ENCODE results near the gene CEP63.

The CEP63 gene

DNA sequence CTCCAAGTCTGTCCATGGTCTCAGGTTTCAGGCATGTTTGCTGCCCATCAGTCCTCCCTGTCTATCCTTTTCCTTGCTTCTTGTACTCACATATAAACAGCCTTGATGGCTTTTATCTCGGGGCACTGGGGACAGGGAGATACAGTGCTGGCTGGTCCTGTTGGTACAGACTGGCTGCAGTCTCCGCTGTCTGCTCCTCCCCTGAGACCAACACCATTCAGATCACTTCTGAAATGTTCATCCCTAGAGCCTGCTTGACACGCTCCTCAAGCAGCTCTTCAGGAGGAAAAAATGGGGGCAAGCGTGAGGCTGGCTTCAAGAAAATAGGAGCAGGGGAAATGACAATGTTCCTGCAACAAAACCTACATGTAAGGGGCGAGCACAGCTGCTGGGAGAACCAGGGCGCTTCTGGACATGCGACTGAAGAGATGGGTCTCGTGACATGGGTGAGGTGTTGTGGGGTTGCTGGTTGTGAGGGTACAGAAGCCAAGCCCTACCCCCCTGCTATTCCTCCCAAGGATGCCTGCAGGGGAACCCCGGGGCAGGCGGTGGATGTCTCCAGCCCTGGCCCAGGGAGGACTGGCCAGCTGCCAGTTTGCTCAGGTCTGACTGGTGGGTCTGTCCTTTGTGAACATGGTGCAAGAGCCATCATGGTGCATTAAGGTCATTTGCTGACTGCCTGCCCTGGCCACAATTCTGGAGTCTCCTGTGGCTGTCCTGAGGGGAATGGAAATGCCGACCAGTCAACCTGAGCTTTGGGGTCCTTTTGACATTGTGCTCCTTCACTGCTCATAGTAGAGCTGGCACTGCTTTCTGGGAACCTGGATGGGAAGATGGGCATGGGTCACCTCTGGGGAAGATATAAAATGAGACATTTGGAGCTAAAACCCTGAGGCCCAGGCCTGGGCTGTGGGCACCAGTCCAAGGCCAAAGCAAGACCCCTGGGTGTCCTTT, 124.9 kb downstream of the CEP63 start:
- no peak for DNase-seq

DNA sequence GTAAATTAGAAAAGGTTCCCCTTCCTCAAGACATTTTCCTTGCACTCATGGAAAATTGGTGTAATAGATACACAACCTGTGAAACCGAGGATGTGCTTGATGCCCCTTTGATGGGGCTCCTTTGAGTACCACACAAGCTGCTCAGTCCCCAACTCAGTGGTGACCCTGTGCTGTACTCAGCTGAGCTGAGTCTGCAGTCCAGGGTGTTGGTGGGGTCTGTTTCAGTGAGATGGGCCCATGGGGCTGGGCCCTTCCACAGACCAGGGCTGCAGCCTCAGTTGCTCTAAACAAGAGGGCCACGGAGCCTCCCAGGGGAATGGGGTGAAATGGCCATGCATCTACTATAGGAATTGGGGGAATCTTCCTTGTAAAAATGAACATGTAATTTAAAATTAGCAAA, 125.7 kb downstream of the CEP63 start:
- DNase-seq: no peak

DNA sequence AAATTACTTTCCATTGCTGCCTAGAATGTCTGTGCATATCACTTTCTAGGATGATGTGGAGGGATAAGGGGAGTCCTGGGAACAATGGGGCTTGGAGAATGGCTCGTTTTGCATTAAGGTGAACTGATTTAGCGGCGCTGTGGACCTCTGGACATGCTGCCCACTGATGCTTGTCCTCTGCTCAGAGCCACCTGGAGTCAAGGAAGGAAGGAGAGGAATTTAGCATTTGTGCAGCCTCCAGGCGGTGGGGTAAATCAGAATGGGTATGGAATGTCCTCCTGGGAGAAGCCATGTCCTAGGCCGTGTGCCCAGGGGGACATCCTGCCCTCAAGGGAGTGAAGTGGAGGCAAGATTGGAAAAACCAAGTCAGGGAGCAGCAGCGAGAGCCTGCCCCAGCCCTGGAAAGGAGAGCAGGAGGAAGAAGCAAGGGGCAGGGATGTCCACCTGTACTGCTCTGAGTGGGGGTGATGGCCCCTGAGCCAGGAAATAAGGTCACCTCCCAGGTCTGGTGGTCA, 127.2 kb downstream of the CEP63 start:
- DNase-seq: no peak

DNA sequence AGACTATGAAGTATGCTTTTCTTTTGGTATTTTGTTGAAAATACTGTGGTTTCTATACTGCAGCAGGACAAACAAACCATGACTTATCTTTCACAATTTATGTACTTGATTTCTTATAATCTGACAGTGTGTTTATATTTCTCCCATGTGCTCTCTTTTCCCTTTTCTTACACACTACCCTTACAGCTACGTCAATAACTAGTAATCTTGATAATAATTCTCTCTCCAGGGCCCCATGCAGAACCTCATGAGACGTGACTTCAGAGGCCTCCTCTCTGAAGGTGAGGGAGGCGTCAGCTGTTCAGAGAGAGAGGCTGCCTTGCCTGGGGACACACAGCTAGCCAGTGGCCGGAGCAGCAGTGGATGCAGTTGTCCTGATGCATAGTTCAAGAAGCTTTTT, 129.1 kb downstream of the CEP63 start:
- DNase-seq: no peak

DNA sequence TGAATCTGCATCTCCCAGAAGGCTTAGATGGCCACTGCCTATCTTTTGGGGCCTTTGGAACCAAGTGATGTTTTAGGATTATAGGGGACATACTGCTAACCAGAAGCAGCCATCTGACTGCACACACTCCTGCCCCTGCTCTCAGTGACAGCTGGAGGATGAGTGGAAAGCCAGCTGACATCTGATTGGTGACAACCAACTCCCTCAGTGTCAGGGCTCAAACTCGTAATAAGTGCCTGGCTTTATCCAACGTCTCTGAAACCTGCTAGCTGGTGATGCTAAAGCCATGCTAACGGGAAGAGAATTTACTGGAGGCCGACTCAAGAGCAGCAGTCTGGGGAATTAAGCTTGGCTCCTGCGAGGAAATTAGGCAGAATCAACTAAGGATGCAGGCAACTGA, 129.9 kb downstream of the CEP63 start:
- DNase-seq: no peak

DNA sequence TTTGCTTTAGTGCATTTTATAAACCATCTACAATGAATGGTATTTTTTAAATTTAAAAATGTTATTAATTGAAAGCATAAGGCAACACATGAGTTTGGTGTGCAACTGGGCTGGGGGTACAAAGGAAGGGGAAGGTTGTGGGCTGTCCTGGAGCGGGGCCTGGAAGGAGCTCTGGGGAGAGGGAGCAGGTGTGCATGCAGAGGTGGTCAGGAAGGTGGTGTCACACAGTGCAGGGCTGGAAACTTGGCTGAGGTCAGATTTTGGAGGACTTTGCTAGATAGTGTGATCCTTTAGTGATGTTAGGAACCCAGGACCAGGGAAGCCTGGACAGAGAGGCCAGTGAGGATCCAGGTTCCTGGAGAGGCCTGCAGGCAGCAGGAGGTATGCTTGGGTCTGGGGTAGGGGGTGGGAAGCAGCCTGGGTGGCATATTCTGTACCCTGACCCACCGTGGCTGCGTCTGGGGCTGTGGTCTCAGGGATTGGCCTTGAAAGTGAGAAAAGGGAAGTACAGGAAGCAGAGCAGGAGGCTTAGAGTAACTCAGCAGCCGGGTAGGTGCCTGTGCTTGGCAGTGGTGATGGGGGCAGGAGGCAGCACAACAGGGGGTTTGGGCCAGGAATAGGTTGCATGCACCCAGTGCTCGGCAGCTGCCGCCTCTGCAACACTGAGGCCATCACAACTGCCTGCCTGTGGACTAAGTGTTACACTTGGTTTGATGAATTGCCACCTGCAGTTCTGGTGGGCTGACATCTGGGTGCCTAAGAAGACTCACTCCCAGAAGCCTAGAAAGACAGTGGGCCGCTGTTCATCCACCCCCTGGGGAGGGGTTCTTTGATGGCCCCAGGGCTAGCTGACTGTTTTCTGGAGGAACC, 132.0 kb downstream of the CEP63 start:
- DNase-seq: no peak

DNA sequence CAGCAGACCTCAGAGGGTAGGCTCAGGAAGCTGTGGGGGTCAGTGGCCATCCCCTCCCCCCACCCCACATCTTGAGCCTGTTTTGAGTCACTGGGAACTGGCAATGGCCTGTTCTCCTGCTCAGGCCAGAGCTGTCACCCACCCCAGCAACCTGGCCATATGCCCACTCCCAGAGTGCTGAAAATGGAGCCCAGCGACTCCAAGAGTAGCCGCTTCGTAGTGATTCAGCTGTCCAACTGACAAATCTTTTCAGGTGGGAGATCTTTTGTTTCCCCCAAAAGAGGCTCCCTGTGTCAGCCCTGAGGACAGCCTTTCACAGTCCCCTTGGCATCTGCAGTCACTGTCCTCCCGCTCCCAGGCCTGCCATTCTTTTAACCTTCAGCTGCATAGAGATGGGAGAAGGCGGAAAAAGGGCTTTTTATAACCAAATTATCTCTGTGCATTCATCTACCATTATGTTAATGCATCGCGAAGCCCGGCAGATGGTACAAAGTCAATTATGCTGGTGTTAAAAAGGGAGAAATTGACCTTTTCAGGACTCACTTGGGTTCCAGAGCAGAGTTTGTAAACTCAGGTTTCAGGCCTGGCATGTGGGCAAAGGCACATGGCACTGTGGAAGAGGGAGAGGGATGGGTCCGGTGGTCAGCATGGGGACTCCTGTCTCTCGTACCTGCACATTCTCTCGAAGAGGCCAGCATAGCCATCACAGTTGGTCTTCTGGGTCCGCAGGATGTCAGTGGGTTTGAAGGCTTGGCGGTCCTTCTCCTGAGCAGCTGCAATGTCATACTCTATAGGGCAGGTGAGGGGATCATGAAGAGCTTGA, 132.8 kb downstream of the CEP63 start:
- DNase-seq: no peak

DNA sequence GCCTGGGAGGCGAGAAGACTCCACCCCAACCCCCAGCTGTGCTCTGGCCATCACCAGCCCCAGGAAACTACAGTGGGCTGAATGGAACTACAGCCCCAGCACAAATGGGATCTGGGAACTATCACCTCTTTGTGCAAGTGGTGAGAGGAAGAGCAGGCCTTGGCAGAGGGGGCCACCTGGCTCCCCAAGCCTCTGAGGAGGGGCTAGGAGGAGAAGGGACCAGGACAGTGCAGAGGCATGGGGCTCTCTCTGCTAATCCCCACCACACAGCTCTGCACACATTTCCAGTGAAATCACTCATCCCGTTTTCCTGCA, 133.4 kb downstream of the CEP63 start:
- no peak for DNase-seq

DNA sequence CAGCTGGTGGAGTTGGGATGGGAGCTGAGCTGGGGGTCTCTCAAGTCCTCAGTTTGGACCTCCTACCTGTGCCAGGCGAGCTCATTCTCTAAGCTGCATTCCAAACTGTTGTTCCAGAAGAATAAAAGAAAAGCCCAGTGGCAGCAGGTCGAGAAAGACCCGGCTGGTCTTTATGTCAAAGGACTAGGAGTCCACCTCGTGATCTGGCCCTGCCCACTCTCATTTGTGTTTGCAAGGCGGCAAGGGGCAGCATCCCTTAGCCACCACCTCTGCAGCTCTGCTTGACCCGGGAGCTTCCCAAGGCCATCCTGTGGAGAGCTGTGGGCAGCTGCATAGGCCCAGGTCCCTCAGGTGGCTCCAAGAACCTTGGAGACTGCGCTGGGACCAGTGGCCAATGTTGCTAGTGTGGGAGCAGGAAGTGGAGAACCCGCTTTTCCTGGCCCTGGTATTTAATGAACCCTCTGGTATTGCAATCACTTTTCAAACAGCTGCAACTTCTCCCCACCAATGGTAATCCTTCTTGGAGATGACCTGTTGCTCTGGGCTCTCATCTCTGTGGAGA, 134.1 kb downstream of the CEP63 start:
- no peak for DNase-seq

DNA sequence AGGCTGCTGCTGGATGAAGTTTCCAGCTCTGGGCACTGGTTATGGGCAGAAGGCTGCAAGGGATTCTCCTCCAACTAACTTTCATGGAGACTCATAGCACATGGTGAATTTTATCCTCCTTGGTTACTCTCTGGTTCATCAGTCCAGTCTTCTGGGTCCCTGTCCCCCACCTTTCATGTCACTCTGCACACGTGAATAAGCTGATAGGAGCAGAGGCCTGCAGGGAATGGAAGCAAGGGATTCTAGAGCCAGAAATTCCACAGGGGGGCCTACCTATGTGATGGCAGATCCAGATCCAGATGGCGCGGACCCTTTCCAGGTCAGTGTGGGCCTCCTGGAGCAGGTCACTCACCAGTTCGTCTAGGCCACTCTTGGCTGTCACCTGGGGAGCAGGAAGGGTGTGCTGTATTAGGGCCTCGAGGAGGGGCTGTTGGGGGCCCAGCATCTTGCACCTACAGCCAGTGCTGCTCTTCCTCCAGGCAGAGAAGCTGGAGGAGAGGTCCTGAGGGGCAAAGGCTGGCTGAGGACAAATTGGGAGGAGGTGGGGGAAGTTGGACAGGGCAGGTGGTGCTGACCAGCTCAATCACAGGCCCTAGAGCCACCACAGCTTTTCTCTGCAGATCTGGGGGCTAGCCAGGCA, 134.7 kb downstream of the CEP63 start:
- DNase-seq: no peak

DNA sequence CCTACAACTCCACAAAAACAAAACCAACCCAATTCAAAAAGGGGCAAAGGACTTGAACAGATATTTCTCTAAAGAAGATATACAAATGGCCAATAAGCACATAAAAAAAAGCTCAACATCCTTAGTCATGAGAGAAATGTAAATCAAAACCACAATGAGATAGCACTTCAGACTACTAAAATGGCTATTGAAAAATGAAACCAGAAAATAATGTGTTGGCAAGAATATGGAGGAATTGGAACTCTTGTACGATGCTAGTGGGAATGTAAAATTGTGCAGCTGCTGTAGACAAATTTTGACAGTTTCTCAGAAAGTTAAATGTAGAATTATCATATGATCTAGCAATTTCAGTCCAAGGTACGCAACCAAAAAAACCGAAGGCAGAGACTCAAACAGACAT, 136.0 kb downstream of the CEP63 start:
- no peak for DNase-seq

DNA sequence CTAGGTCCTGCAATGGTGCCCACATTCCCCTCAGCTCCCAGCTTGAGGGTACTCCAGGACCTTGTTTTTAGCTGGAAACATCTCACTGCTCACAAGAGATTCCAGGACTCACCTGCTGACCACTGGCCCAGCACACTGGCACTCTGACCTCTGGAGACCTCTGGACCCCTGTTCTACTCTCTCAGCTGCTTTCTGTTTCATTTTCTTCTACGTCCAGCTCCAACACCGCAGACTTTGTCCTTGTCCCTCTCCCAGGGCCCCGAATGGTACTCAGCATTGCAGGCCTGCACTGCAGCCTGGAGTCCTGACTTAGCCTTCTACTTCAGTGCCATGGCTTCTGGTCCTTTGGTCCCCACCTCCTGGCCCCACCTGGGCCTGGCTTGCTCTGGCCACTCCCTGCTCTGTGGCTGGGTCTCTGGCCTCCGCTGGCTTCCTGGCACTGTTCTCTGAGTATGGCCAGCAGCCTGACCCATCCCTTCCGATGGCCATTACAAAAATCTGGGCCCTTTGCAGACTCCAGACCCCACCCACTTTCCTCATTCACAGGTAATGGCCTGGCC, 137.0 kb downstream of the CEP63 start:
- DNase-seq: no peak

DNA sequence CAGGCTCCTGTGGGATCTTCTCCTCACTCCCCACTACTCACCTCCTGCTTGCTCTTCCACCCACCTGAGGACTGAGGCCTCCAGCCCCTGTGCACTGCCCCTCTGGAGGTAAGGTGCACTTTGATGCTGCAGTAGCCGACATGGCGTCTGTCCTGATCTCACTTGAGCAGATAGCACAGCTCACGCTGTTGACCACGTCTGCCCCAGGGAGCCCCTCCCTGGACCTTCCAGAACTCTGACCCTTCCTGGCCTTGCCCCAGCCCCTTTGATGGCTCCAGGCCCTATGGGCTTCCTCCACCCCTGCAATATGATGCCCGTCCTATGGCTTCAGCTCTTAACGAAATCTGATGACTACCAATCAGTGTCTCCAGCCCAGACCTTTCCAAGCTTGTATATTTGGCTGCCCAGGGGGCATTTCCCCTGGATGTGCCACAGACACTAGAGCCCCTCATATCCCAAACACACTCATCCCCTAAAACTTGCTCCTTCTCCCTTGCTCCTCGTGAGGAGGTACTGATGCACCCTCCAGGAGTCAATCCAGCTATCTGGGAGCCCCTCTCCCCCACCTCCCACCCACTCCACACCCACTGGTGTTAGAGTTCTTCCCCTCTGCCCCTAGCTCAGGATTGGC, 137.9 kb downstream of the CEP63 start:
- no peak for DNase-seq
